ENCODE measurements around the gene HBS1L.

The HBS1L gene

DNA sequence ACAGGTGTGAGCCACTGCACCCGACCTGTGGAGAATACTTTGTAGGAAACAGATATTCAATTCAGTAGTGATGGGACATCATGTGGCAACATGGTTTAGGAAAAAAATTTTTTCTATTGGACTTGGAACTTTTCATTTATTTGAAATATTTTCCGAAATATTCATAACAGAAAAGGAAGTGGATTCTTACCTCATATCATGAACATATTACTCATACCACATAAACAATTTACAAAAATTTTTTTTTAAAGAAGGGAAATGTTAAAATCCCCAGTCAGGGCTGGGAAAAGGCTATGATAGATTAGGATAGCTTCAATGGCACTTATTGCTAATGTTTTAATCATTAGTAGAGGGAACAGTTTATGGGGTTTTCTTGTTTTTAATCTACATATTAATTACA, 97.9 kb downstream of the HBS1L start:
- Histone ChIP-seq H3K4me3 (ENCODE audit: low read depth, low read length) (no peak overlapping the region), H3K4me1 (no peaks in the 10 kb centered on the region), H3K9me3 (no peaks in the 10 kb centered on the region), H3K36me3 (no peaks in the 10 kb centered on the region), H3K27me3 (no peaks in the 10 kb centered on the region)
- no peak for DNase-seq
- TF ChIP-seq, protein P1, sequence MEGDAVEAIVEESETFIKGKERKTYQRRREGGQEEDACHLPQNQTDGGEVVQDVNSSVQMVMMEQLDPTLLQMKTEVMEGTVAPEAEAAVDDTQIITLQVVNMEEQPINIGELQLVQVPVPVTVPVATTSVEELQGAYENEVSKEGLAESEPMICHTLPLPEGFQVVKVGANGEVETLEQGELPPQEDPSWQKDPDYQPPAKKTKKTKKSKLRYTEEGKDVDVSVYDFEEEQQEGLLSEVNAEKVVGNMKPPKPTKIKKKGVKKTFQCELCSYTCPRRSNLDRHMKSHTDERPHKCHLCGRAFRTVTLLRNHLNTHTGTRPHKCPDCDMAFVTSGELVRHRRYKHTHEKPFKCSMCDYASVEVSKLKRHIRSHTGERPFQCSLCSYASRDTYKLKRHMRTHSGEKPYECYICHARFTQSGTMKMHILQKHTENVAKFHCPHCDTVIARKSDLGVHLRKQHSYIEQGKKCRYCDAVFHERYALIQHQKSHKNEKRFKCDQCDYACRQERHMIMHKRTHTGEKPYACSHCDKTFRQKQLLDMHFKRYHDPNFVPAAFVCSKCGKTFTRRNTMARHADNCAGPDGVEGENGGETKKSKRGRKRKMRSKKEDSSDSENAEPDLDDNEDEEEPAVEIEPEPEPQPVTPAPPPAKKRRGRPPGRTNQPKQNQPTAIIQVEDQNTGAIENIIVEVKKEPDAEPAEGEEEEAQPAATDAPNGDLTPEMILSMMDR (IDR thresholded peaks at IDR 0.05; ENCODE audit: low read depth, low read length): no peak

- H3K36me3 ChIP-seq: no peaks in the 10 kb centered on the region
- H3K4me3 ChIP-seq (ENCODE audit: low read depth, low read length): no peak overlapping the region
- TF ChIP-seq, protein P1 (IDR thresholded peaks at IDR 0.05; ENCODE audit: low read depth, low read length): no peak
- H3K27me3 ChIP-seq: no peaks in the 10 kb centered on the region
- DNase-seq: no peak
- no peaks in the 10 kb centered on the region for H3K4me1 ChIP-seq
- no peaks in the 10 kb centered on the region for H3K9me3 ChIP-seq
These were observed 98.6 kb downstream of the HBS1L start for GRCh38 chr6:134956032-134956431.

- TF ChIP-seq, protein P1 (IDR thresholded peaks at IDR 0.05; ENCODE audit: low read depth, low read length): no peak
- Histone ChIP-seq H3K4me1 (no peaks in the 10 kb centered on the region), H3K36me3 (no peaks in the 10 kb centered on the region), H3K27me3 (no peaks in the 10 kb centered on the region), H3K4me3 (ENCODE audit: low read depth, low read length) (no peak overlapping the region), H3K9me3 (no peaks in the 10 kb centered on the region)
- DNase-seq: no peak
These were observed 100.2 kb downstream of the HBS1L start for GRCh38 chr6:134954272-134955000.

DNA sequence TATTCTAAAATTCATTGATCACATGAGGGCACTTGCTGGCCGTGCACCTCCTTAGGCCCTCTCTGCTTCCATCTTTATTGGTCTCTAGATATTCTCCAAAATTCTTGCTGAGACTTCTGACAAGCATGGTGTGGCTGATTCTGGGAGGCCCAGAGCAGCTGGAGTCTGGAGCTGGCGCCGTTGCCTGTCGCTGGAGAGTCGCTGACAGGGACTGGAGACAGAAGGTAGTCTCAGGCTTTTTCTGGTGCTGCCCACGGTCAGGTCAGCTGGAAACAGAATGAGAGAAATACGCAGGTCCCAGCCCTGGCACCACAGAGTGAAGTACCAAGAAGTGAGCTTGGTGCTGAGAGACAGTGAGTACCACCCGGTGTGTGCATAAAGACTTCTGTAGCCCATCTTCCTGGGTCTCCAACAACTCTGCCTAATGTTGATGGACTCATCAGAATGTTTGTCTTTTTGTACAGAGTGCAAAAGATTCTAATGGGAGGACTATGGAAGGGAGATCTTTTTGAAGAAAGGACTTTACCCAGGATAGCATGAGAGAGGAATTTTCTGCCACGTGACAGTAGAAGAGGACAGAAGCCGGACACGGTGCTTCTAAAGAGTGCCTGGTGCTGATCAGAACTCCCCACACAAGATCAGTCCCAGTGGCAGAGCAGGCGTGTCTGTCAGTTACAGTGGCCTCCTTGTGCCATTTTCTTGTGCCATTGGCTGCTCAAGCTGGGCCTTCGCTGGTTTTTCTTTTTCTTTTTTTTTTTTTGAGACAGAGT, 102.9 kb downstream of the HBS1L start:
- TF ChIP-seq, protein P1 (IDR thresholded peaks at IDR 0.05; ENCODE audit: low read depth, low read length): no peak

GRCh38 chr6:134950482-134950881, 104.1 kb downstream of the HBS1L start:
- no peak for DNase-seq
- Histone ChIP-seq H3K27me3 (no peaks in the 10 kb centered on the region), H3K4me1 (no peaks in the 10 kb centered on the region), H3K36me3 (no peaks in the 10 kb centered on the region), H3K9me3 (no peaks in the 10 kb centered on the region), H3K4me3 (ENCODE audit: low read depth, low read length) (no peak overlapping the region)
- TF ChIP-seq, protein P1 (IDR thresholded peaks at IDR 0.05; ENCODE audit: low read depth, low read length): no peak

More for the DNA sequence above, 102.9 kb downstream of the HBS1L start:
- H3K4me1 ChIP-seq: no peaks in the 10 kb centered on the region
- no peaks in the 10 kb centered on the region for H3K27me3 ChIP-seq
- no peak for DNase-seq
- H3K4me3 ChIP-seq (ENCODE audit: low read depth, low read length): no peak overlapping the region
- H3K9me3 ChIP-seq: no peaks in the 10 kb centered on the region
- no peaks in the 10 kb centered on the region for H3K36me3 ChIP-seq

DNA sequence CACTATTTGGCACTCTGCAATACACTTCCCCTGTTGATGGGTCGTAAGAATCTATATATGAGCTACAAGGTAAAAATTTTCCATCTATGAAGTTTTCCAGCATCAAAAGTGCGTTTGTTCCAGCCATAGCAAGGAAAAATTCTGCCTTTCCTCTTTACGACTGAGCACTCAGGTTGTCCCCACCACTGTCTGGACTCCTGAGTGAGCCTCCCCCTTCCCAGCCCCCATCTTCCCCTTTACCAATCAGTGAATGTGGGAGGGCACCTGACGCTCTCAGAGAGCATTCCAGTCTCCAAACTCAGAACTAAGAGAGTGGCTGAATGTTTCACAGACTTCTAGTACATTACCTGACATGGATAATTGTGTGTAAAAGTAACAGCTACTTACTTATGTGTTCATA, 104.7 kb downstream of the HBS1L start, which contains the start of gene ALDH8A1:
Gene ALDH8A1, minus strand, starts transcription at position 175 of the 400 bp plus-strand sequence. Its CDS starts 48 bp downstream, at position 127.
- Histone ChIP-seq H3K9me3 (no peaks in the 10 kb centered on the region), H3K4me1 (no peaks in the 10 kb centered on the region), H3K36me3 (no peaks in the 10 kb centered on the region), H3K27me3 (no peaks in the 10 kb centered on the region), H3K4me3 (ENCODE audit: low read depth, low read length) (no peak within 1 kb of the TSS)
- TF ChIP-seq, protein P1 (IDR thresholded peaks at IDR 0.05; ENCODE audit: low read depth, low read length): no peak
- DNase-seq: no peak

Data from BE2C (cell line).